ENCODE data around the gene ORAI3.
A peak's percentile ranks its signal among the peaks of the same experiment; 100 is the strongest.

ORAI3 gene

GRCh38 chr16:30992931-30993816, 44.3 kb downstream of the ORAI3 start:
- DNase-seq = no peak

GRCh38 chr16:30995927-30996323, 47.1 kb downstream of the ORAI3 start:
- no peak for DNase-seq

- no peak for DNase-seq
These were observed 47.6 kb downstream of the ORAI3 start for GRCh38 chr16:30996324-30996984.

- peak; percentile 82 to 85 for DNase-seq
These were observed 48.3 kb downstream of the ORAI3 start for GRCh38 chr16:30996985-30997724.

- DNase-seq = no peak
These were observed 49.1 kb downstream of the ORAI3 start for GRCh38 chr16:30997725-30998711.

- no peak for DNase-seq
These were observed 50.2 kb downstream of the ORAI3 start for GRCh38 chr16:30998852-30999761.

GRCh38 chr16:31000671-31001382, 52.0 kb downstream of the ORAI3 start:
- no peak for DNase-seq

GRCh38 chr16:31001507-31002249, 52.8 kb downstream of the ORAI3 start:
- no peak for DNase-seq

GRCh38 chr16:31002250-31002700, 53.4 kb downstream of the ORAI3 start:
- DNase-seq = no peak

GRCh38 chr16:31002862-31003341, 54.0 kb downstream of the ORAI3 start:
- no peak for DNase-seq

- no peak for DNase-seq
These were observed 54.9 kb downstream of the ORAI3 start for GRCh38 chr16:31003744-31004143.
